Lung (tissue), 12 donors: ENCODE measurements around the gene PCLO. TPM values are rescaled to one million over a fixed set of nuclear protein-coding genes. Genes with fewer than 3 reads are reported as not detected.
A peak's percentile ranks its signal among the peaks of the same experiment; 100 is the strongest.

Experiments
- ATAC-seq: fragments of 200-7000 bp; cut with Tn5 transposase; one replicate; pipeline ENCODE4 v1.9.1; 2020; ENCODE audit warnings: moderate number of reproducible peaks; ENCODE audit not compliant: insufficient read depth, low FRiP score
- DNase-seq, 3 donors: peaks; one replicate each; pipeline ENCODE4 v3.0.0-alpha.2; 2013 to 2017
- H3K27ac ChIP-seq, 2 donors: one replicate each; pipeline ENCODE4 v1.5.1; 2013; ENCODE audit warnings: mild to moderate bottlenecking in 2 of 2, moderate library complexity in 2 of 2, control low read depth in 1 of 2, inconsistent platforms in 1 of 2, low read depth in 1 of 2, low read length in 1 of 2
- H3K27me3 ChIP-seq, 3 donors: one replicate each; pipeline ENCODE4 v1.5.1; 2013; ENCODE audit warnings: low read length in 2 of 3; ENCODE audit not compliant: control insufficient read depth in 3 of 3, insufficient read depth in 3 of 3
- H3K36me3 ChIP-seq, 4 donors: one replicate each; pipeline ENCODE4 v1.5.1; 2013; ENCODE audit warnings: low read length in 4 of 4, mild to moderate bottlenecking in 1 of 4, moderate library complexity in 1 of 4; ENCODE audit not compliant: control insufficient read depth in 4 of 4, insufficient read depth in 4 of 4
- H3K4me1 ChIP-seq, 5 donors: one replicate each; pipeline ENCODE4 v1.5.1; 2013; ENCODE audit warnings: low read length in 5 of 5, mild to moderate bottlenecking in 2 of 5, moderate library complexity in 1 of 5; ENCODE audit not compliant: control insufficient read depth in 5 of 5, insufficient read depth in 5 of 5
- H3K4me3 ChIP-seq: one replicate; pipeline ENCODE4 v1.5.1; 2013; ENCODE audit warnings: mild to moderate bottlenecking, control low read depth, moderate library complexity
- H3K9ac ChIP-seq, 2 donors: one replicate each; pipeline ENCODE4 v1.5.1; 2013; ENCODE audit warnings: low read length in 2 of 2, control low read depth in 1 of 2; ENCODE audit not compliant: insufficient read depth in 1 of 2
- H3K9me3 ChIP-seq, 4 donors: one replicate each; pipeline ENCODE4 v1.5.1; 2013; ENCODE audit warnings: low read length in 3 of 4, mild to moderate bottlenecking in 1 of 4, moderate library complexity in 1 of 4; ENCODE audit not compliant: control insufficient read depth in 4 of 4, insufficient read depth in 3 of 4
- WGBS, 2 donors: extraction: QIAGEN DNeasy Blood & Tissue Kit; methylation state at CpG; one replicate each; pipeline ENCODE4 v1.1.7; 2013; 5-methylcytosine and 5-hydroxymethylcytosine counted together
- polyA plus RNA-seq, 2 donors: library from polyadenylated mRNA; stranded (reverse); fragments of 200-250 nt; gene quantifications; one replicate each; pipeline ENCODE4 v1.2.1, GENCODE V29; 2013
- total RNA-seq, 2 donors: library from RNA; depleted of rRNA in 1 of 2; stranded (reverse); fragments of >200 nt in 1 of 2; gene quantifications; one replicate each; pipeline ENCODE4 v1.2.1, GENCODE V29; 2014 to 2021
- TF ChIP-seq, protein P1 (sequence below): IDR thresholded peaks from 2 replicates; pipeline ENCODE4 v1.5.1; 2012; ENCODE audit warnings: mild to moderate bottlenecking; ENCODE audit errors: control extremely low read depth, extremely low read depth
- donor health status: control.
- donor health status: control.
- donor health status: Bipolar disorder and iron deficiency.
- donor health status: healthy.
- donor health status: DM: yes; HTN: yes; CAD: no.

The PCLO gene
- total and polyA plus RNA-seq, 4 donors = 1.0 to 8.3 (median 3.7) TPM

DNA sequence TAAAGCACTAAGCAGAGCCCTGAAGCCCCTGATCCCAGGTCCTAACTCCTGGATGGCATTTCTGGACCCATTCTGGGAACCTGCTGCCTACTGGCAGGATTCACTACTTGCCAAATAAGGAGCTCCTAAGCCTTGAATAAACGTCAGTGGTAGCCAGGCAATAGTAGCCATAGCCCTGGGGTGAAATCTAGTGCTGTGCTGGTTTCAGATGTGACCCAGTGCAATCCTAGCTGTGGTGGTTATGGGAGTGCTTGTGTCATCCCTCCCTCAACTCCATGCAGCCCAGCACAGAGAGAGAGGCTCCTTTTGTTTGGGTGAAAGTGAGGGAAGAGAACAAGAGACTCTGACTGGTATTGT is 43.7 kb downstream of the PCLO start:
- ATAC-seq (no peak), DNase-seq (no peak)
- no peaks in the 10 kb centered on the region for H3K36me3 ChIP-seq
- peaks cover 0 to 5% (median 0%) of the 10 kb centered on the region in 4 donors for H3K9me3 ChIP-seq
- no peak overlapping the region for H3K9ac ChIP-seq
- H3K27ac ChIP-seq = no peak overlapping the region
- H3K4me3 ChIP-seq = no peak overlapping the region
- H3K4me1 ChIP-seq = no peaks in the 10 kb centered on the region
- no peaks in the 10 kb centered on the region for H3K27me3 ChIP-seq
- WGBS, 2 donors = 16 to 50% methylated on average over 1 of the region's 1 CpG
- TF ChIP-seq, protein P1, sequence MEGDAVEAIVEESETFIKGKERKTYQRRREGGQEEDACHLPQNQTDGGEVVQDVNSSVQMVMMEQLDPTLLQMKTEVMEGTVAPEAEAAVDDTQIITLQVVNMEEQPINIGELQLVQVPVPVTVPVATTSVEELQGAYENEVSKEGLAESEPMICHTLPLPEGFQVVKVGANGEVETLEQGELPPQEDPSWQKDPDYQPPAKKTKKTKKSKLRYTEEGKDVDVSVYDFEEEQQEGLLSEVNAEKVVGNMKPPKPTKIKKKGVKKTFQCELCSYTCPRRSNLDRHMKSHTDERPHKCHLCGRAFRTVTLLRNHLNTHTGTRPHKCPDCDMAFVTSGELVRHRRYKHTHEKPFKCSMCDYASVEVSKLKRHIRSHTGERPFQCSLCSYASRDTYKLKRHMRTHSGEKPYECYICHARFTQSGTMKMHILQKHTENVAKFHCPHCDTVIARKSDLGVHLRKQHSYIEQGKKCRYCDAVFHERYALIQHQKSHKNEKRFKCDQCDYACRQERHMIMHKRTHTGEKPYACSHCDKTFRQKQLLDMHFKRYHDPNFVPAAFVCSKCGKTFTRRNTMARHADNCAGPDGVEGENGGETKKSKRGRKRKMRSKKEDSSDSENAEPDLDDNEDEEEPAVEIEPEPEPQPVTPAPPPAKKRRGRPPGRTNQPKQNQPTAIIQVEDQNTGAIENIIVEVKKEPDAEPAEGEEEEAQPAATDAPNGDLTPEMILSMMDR = no peak

DNA sequence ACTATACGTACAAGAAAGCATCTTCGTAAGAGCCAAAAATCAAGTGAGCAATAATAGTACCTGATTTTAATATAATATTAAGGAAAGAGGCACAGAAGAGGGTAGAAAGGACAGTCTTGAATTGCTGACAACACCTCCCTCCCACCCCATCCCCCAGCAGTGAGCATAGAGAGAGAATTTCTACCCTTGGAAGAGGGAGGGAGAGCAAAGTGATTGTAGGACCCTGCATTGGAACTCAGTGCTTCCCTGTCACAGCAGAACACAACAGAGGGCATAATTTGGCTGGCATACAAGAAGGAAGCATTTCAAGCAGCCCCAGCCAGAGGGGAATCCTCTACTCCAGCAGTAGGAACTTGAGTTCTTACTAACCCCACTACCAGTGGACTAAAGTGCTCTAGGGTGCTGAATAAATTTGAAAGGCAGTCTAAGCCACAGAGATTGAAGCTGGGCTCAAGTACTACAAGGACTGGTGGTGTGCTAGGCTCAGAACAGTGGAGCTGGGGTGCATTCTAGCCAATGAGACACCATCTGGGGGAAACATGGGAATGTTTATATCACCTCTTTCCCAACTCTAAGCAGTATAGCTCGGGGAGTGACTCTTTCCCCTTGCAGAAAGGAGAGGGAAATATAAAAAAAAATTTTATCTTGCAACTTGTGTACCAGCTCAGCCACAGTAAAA is 44.2 kb downstream of the PCLO start:
- Histone ChIP-seq H3K9ac (no peak overlapping the region), H3K4me1 (no peaks in the 10 kb centered on the region), H3K36me3 (no peaks in the 10 kb centered on the region), H3K4me3 (no peak overlapping the region), H3K9me3 (peaks cover 0 to 5% (median 0%) of the 10 kb centered on the region in 4 donors), H3K27ac (no peak overlapping the region), H3K27me3 (no peaks in the 10 kb centered on the region)
- ATAC-seq (no peak), DNase-seq (no peak)
- TF ChIP-seq, protein P1 = no peak
- WGBS, 2 donors = 86 to 89% methylated on average over 3 of the region's 3 CpGs

DNA sequence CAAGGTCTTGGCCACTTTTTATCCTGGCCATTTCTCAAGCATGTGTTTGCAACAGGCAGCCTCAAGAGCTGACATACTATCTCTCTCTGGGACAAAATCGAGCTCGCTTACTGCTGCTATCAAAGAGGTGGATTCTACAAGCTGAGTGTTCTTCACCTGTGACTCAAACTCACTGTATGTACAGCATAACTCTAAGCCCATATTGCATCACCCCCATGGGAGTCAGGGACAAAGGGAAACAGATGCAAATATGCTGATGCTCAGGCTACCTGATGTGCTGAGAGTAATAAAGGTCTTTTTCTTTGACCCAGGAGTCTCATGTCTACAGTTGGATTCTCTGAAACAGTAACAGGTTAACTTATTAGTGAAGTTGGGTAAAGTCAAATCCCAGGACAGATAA is 45.2 kb downstream of the PCLO start:
- TF ChIP-seq, protein P1 = no peak
- no peaks in the 10 kb centered on the region for H3K27me3 ChIP-seq
- peaks cover 0 to 5% (median 0%) of the 10 kb centered on the region in 4 donors for H3K9me3 ChIP-seq
- no peaks in the 10 kb centered on the region for H3K36me3 ChIP-seq
- no peak overlapping the region for H3K27ac ChIP-seq
- DNase-seq = no peak
- H3K4me1 ChIP-seq = no peaks in the 10 kb centered on the region
- ATAC-seq = no peak
- H3K9ac ChIP-seq = no peak overlapping the region
- 87 to 95% methylated on average over 2 of the region's 2 CpGs for WGBS, 2 donors
- H3K4me3 ChIP-seq = no peak overlapping the region

DNA sequence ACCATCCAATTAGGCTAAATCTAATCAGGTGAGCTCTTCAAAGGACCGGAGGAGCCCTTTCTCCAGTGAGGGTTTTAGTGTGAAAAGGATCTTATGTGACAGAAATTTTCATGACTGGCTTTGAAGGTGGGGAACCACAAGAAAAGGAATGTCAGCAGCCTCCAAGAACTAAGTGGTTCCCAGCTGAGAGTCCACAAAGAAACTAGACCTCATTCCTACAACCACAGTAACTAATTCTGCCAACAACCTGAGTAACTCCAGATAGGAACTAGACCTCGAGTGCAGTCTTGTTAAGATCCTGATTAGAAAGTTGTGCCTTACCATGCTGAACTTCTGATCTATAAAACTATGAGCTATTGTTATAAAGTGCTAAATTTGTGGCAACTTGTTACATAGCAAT is 51.3 kb downstream of the PCLO start:
- Histone ChIP-seq H3K9me3 (no peaks in the 10 kb centered on the region), H3K4me3 (no peak overlapping the region), H3K4me1 (no peaks in the 10 kb centered on the region), H3K27me3 (no peaks in the 10 kb centered on the region), H3K9ac (no peak overlapping the region), H3K27ac (no peak overlapping the region), H3K36me3 (no peaks in the 10 kb centered on the region)
- peak in 1 of 3 donors; percentile 3 for DNase-seq
- ATAC-seq = no peak
- 64 to 71% methylated on average over 2 of the region's 2 CpGs for WGBS, 2 donors
- TF ChIP-seq, protein P1 = no peak
